ENCODE measurements around the gene MED8. TPM values are rescaled to one million over a fixed set of nuclear protein-coding genes. Genes with fewer than 3 reads are reported as not detected.

Gene MED8
- total RNA-seq, 1 experiment from 2014 or later: 61.6 TPM

GRCh38 chr1:43438006-43438405, 48.4 kb upstream of the MED8 start:
- ChIA-PET CTCF (interaction anchor here (0.7 to 1.5 kb wide), 3 partner anchors 10 to 610 kb away, joined by 3 to 7 read pairs (median 3); no protein-coding TSS in a partner anchor), POLR2A (interaction anchor here (0.5 kb wide), 1 partner anchor 553 kb away, joined by 3 read pairs; no protein-coding TSS in a partner anchor)
- intact Hi-C loops (cut with micrococcal nuclease): no loop called here

GRCh38 chr1:43437031-43437973, 47.7 kb upstream of the MED8 start:
- H3K4me1 Mint-ChIP-seq (ENCODE audit: insufficient read depth, unreplicated experiment): no peaks in the 10 kb centered on the region
- H3K36me3 Mint-ChIP-seq (ENCODE audit: insufficient read depth, unreplicated experiment): peaks cover 63% of the 10 kb centered on the region
- ChIA-PET CTCF (interaction anchor here (0.7 to 1.5 kb wide), 2 partner anchors 10 to 611 kb away, joined by 3 to 7 read pairs; no protein-coding TSS in a partner anchor), POLR2A (interaction anchor here (0.5 kb wide), 1 partner anchor 554 kb away, joined by 3 read pairs; no protein-coding TSS in a partner anchor)
- intact Hi-C loops (cut with micrococcal nuclease): no loop called here
- no TSS peak for BruUV-seq (replicated peaks)
- H3K27ac Mint-ChIP-seq (ENCODE audit: low read depth, unreplicated experiment): no peak overlapping the region
- H3K27me3 Mint-ChIP-seq (ENCODE audit: insufficient read depth, unreplicated experiment): no peaks in the 10 kb centered on the region
- no peak for TF ChIP-seq CTCF (IDR thresholded peaks at IDR 0.05; ENCODE audit: unreplicated experiment)
- DNase-seq (ENCODE audit: unreplicated experiment): no peak
- H3K9me3 Mint-ChIP-seq (ENCODE audit: unreplicated experiment): no peaks in the 10 kb centered on the region
- no peak overlapping the region for H3K4me3 Mint-ChIP-seq (ENCODE audit: unreplicated experiment)

More at GRCh38 chr1:43438006-43438405, 48.4 kb upstream of the MED8 start:
- TF ChIP-seq CTCF (IDR thresholded peaks at IDR 0.05; ENCODE audit: unreplicated experiment): no peak
- Mint-ChIP-seq H3K27ac (ENCODE audit: low read depth, unreplicated experiment) (no peak overlapping the region), H3K4me3 (ENCODE audit: unreplicated experiment) (no peak overlapping the region), H3K27me3 (ENCODE audit: insufficient read depth, unreplicated experiment) (no peaks in the 10 kb centered on the region), H3K4me1 (ENCODE audit: insufficient read depth, unreplicated experiment) (no peaks in the 10 kb centered on the region), H3K9me3 (ENCODE audit: unreplicated experiment) (no peaks in the 10 kb centered on the region), H3K36me3 (ENCODE audit: insufficient read depth, unreplicated experiment) (peaks cover 62% of the 10 kb centered on the region)
- no peak for DNase-seq (ENCODE audit: unreplicated experiment)
- BruUV-seq (replicated peaks): no TSS peak

GRCh38 chr1:43436371-43436770, 46.8 kb upstream of the MED8 start:
- ChIA-PET POLR2A (no interaction called here), CTCF (interaction anchor here (0.5 to 0.9 kb wide), 2 partner anchors 11 to 138 kb away, joined by 3 read pairs; no protein-coding TSS in a partner anchor)
- DNase-seq (ENCODE audit: unreplicated experiment): no peak
- Mint-ChIP-seq H3K27me3 (ENCODE audit: insufficient read depth, unreplicated experiment) (no peaks in the 10 kb centered on the region), H3K4me3 (ENCODE audit: unreplicated experiment) (no peak overlapping the region), H3K4me1 (ENCODE audit: insufficient read depth, unreplicated experiment) (no peaks in the 10 kb centered on the region), H3K9me3 (ENCODE audit: unreplicated experiment) (no peaks in the 10 kb centered on the region), H3K27ac (ENCODE audit: low read depth, unreplicated experiment) (no peak overlapping the region), H3K36me3 (ENCODE audit: insufficient read depth, unreplicated experiment) (peaks cover 62% of the 10 kb centered on the region)
- intact Hi-C loops (cut with micrococcal nuclease): no loop called here
- TF ChIP-seq CTCF (IDR thresholded peaks at IDR 0.05; ENCODE audit: unreplicated experiment): no peak
- BruUV-seq (replicated peaks): no TSS peak
